NCI-H510A (cell line): ENCODE data around the gene HBEGF.

Source experiments
- DNase-seq: peaks from one replicate; lab custom pipeline; 2025; lab: John Stamatoyannopoulos, UW

The HBEGF gene

GRCh38 chr5:140302786-140303639, 43.4 kb downstream of the HBEGF start, which contains the start of gene PFDN1:
Gene PFDN1, minus strand, starts transcription at chr5:140303101. Its CDS starts 28 bp downstream, at chr5:140303073.
- DNase-seq = peak; percentile 79

- DNase-seq = no peak
Measured at GRCh38 chr5:140301136-140301535, 45.3 kb downstream of the HBEGF start.

GRCh38 chr5:140299056-140299455, 47.3 kb downstream of the HBEGF start:
- DNase-seq = no peak

- DNase-seq = no peak
Measured at GRCh38 chr5:140298183-140298601, 48.2 kb downstream of the HBEGF start.

DNA sequence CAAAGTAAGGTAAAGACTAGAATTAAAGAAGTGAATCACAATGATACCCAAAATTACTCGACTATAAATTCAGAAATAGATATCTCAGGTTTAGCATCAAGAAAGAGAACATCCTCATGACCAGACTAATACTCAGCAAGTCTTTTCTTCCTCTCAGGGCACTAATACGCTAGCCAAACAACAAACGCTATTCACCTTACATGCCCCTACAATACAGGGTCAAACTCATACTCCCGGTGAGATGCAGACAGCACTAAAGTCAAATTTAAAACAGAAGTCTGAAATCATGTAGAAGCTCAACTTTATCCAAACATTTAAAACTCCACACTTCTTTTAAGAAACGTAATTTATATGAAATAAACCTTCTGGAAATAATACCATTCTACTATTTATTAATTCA, 49.1 kb downstream of the HBEGF start:
- DNase-seq = no peak

DNA sequence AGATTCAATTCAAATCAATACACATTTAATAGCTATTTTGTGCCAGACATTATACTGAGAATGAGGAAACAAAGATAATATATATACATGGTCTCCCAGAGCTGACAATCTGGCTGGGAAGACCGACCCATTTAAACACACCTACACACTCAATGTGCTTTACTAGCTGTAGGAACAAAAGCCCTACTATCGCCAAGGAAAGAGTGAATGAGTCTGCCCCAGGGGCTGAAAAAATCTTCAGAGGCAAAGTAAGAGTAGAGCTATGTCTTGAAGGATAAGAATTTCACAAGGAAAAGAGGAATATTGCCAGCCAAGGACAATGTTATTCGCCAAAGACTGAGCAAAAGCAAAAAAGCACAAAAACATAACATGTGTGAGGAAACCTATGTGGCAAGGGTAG, 50.1 kb downstream of the HBEGF start:
- DNase-seq = no peak

- DNase-seq = peak; percentile 26
Measured at GRCh38 chr5:140295414-140295813, 51.0 kb downstream of the HBEGF start.

GRCh38 chr5:140294753-140295152, 51.6 kb downstream of the HBEGF start:
- DNase-seq = no peak

DNA sequence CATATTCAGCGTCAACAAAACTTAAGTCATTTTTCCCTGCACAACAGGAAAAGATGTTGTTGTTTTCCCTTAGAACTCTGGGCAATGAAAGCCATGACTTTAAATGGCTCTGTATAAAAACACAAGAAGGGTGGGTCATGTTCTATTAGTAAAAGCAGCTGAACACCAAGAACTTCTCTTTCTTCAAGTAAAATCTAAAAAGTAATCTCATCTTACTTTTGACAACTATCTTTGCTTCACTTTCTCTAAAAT, 52.6 kb downstream of the HBEGF start:
- no peak for DNase-seq

GRCh38 chr5:140293091-140293848, 53.1 kb downstream of the HBEGF start:
- no peak for DNase-seq

- no peak for DNase-seq
Measured at GRCh38 chr5:140292212-140293036, 54.0 kb downstream of the HBEGF start.

GRCh38 chr5:140287801-140288521, 58.4 kb downstream of the HBEGF start:
- no peak for DNase-seq

DNA sequence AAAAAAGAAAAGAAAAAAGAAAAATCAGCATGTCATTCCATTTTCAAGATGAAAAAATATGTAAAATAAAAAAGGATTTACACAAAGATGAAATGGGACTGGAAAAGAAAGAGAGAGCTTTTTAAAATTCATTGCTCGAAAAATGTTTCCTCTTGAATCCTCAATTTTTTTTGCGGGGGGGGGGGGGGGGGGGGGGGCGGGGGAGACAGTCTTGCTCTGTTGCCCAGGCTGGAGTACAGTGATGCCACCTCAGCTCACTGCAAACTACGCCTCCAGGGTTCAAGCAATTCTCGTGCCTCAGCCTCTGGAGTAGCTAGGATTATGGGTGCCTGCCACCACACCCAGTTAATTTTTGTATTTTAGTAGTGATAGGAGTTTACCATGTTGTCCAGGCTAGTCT, 60.0 kb downstream of the HBEGF start:
- no peak for DNase-seq

GRCh38 chr5:140284013-140284412, 62.4 kb downstream of the HBEGF start:
- DNase-seq = no peak
